Stimulated activated CD4-positive, alpha-beta T cell treated with anti-CD3 and anti-CD28 coated beads, Interleukin-2, amount 100 ng/mL, for 24 hours (primary cell): ENCODE data around the gene DNAI2.

Experiments
- DNase-seq, 2 donors: peaks; one replicate each; pipeline ENCODE4 v3.0.0-alpha.2; 2020

DNAI2 gene, protein sequence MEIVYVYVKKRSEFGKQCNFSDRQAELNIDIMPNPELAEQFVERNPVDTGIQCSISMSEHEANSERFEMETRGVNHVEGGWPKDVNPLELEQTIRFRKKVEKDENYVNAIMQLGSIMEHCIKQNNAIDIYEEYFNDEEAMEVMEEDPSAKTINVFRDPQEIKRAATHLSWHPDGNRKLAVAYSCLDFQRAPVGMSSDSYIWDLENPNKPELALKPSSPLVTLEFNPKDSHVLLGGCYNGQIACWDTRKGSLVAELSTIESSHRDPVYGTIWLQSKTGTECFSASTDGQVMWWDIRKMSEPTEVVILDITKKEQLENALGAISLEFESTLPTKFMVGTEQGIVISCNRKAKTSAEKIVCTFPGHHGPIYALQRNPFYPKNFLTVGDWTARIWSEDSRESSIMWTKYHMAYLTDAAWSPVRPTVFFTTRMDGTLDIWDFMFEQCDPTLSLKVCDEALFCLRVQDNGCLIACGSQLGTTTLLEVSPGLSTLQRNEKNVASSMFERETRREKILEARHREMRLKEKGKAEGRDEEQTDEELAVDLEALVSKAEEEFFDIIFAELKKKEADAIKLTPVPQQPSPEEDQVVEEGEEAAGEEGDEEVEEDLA

GRCh38 chr17:74274060-74274708 is at the start of gene DNAI2:
DNAI2 (plus strand) TSS chr17:74274234; CDS start chr17:74281818, 7,584 bp downstream.
- no peak for DNase-seq

- DNase-seq: no peak
Measured at GRCh38 chr17:74224959-74225725, 48.9 kb upstream of the DNAI2 start.

DNA sequence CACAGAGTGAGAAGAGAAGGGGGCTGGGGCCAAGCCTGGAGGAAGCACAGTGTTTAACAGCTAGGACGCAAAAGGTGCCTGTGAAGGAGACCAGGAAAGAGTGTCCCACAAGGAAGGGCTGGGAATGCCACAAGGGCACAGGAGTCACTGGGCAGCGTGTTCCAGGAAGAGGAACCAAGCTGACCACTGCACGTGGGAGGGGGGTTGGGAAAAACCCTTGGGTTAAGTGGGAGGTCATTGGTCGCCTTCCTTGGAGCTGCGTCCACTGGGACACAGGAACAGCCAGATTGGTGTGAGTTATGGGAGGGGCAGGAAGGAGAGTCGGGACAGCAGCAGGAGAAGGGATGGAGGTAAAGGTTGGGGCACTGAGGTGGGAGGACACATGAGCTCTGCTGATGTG is 47.8 kb upstream of the DNAI2 start:
- DNase-seq: no peak

DNA sequence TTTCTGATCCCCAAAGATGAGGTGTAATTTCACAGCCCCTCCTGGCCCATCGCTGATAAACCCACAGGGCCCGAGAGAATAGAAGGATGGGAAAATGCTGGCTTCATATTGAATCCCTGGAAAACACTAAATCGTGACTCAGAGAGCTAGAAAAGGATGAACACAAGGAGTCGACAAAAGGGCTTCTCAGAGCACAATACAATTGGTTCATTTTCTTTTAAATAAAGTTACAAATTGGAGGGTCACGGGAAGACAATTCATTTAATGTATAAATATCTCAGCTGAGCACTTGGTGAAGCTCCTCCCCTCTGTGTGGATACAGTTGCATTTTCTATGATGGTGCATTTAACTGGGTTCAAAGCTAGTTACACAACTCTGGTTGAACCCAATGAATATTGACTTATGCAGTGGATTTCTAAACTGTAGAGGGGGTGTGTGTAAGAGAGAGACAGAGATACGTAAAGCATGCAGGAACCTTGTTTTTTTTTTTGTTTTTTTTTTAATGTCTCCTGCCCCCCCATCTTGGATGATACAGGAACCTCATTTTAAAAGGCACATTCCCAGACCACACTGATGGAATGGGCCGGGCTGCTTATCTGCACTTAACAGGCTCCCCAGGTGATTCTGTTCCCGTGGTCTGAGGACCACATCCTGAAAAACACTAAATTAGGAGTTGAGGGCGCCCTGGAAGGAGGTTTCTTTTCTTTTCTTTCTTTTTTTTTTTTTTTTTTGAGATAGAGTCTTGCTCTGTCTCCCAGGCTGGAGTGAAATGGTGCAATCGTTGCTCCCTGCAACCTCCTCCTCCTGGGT is 46.6 kb upstream of the DNAI2 start:
- no peak for DNase-seq

DNA sequence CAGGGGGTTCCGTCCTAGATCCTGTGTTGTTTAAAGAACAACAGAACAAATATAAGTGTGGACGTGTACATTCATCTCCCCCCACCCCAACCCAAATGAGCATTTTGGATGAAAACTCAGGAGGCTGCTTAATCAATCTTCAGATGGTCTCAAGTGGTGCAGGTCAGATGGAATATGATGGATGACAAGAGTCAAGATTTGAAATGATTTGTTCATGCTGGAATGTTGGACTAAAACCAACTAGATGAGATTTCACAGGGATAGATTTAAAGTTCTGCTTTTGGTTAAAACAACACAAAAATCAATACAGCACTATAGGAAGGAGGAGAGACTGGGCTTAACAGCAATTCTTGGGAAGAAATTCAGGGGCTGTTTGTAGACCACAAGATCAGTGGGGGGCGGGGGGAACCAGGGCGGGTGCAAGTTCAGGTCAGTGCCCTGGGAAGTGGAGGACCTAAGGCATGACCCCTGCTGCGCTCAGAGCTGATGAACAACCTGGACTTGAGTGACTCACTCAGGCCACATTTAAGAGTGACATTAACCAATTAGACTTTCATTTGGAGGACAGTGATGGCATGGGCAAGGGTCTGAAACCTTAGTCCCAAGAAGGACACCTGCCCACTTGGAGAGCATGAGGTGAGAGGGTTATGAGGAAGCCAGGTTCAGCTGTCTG is 45.6 kb upstream of the DNAI2 start:
- DNase-seq: no peak

- DNase-seq: no peak
Measured at GRCh38 chr17:74230896-74231295, 43.1 kb upstream of the DNAI2 start.

GRCh38 chr17:74231928-74232907 is 41.8 kb upstream of the DNAI2 start:
- DNase-seq: no peak

- DNase-seq: no peak
Measured at GRCh38 chr17:74233937-74234336, 40.1 kb upstream of the DNAI2 start.

GRCh38 chr17:74234486-74234885 is 39.5 kb upstream of the DNAI2 start:
- no peak for DNase-seq

DNA sequence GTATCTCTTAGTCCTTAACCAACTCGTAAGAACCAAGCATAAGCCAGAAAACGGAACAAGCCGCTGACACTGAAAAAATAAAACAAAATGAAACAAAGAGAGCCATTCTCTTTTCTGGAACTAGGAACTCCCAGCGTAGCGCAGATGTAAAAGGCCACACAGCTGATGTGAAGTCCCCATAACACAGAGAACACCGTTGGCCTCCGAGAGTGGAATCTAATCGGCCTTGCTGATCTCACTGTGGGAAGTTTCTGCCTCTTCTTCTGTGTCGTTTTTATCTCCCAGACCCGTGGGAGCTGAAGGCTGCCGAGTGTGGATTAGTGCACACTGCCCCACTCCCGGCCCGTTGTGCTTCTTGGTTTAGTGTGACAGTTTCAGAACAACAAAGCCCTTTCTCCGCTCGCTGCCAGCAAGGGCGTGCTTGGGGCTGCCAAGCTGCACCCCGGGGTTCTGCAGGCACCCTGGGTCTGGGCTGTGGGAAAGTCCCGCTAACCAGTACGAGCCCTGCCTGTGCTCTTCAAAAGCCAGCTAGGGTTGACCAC is 38.9 kb upstream of the DNAI2 start:
- DNase-seq: no peak

DNA sequence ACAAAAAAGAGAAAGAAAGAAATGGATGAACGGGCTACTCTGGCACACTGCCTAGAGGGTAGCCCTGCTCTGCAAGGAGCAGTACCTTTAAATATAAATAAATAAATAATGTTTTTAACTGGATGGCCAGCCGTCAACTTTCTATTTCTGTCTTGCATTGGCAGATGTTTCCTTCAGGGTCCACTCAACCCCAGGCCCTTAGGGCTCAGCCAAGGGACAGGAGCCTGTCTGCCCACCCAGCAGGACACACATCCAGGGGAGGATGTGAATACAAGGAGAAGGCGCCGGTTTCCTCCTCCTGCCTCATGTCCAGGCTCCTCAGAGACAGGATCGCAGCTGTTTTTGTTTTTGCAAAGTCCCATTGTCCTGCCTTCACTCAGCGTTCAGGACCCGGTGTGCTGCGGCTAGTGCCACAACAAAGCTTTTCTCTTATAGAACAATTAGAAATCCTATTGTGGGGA is 38.1 kb upstream of the DNAI2 start:
- no peak for DNase-seq

DNA sequence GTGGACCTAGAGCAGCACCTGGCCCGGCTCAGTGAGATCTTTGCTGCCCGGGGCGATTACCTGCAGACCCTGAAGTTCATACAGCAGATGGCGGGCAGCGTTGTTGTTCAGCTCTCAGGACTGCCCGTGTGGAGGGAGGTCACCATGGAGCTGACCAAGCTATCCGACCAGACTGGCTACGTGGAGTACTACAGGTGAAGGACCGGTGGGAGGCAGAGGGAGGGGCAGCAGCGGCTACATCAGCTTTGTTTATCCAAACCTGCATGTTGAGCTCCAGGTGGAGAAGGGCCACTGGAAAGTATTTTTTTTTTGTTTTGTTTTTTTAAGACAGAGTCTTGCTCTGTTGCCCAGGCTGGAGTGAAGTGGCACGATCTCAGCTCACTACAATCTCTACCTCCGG is 36.7 kb upstream of the DNAI2 start:
- DNase-seq: no peak

- no peak for DNase-seq
Measured at GRCh38 chr17:74239172-74239571, 34.9 kb upstream of the DNAI2 start.

DNA sequence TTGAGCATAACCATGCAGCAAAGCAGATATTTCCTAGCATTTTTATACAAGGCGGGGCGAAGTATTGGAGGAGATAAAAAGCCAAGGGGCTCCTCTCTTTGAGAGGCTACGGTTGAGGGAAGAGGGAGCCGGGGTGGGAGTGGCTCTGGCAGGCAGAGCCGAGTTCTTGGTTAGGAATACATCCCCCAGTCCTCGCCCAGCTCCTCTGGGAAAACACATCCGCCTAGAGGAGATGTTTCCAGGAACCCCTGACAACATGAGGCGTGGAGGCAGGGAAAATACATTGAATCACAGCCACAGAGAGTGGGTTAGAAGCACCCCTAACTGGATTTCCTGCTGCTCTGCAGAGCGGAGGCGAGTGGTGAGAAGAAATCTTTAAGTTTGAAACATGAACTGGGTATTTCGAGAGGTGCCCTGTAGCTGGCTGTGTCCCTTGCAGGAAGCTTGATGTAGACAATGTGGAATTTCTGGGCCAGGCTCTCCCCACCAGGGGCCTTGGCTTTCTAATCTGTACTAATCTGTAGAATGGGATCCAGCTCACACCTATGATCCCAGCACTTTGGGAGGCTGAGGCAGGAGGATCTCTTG is 33.3 kb upstream of the DNAI2 start:
- no peak for DNase-seq

GRCh38 chr17:74241431-74241830 is 32.6 kb upstream of the DNAI2 start:
- no peak for DNase-seq

DNA sequence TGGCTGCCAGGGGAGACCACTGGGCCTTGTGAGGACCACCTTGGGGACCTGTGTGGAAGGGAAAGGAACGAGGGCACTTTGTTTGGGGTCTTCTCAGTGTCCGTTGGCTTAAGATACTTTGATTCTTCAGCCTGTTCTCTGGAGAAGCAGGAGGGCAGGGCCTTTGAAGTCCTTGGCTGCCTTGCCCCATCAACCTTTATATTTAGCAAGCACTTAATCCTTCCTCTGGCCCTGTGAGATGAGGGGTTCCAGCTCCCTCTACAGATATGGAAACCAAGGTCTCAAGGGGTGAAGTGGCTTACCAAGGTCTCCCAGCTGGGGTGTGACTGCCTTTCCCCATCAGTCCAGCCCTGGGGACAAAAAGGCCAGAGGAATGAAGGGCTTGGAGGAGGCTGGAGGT is 32.2 kb upstream of the DNAI2 start:
- no peak for DNase-seq

DNA sequence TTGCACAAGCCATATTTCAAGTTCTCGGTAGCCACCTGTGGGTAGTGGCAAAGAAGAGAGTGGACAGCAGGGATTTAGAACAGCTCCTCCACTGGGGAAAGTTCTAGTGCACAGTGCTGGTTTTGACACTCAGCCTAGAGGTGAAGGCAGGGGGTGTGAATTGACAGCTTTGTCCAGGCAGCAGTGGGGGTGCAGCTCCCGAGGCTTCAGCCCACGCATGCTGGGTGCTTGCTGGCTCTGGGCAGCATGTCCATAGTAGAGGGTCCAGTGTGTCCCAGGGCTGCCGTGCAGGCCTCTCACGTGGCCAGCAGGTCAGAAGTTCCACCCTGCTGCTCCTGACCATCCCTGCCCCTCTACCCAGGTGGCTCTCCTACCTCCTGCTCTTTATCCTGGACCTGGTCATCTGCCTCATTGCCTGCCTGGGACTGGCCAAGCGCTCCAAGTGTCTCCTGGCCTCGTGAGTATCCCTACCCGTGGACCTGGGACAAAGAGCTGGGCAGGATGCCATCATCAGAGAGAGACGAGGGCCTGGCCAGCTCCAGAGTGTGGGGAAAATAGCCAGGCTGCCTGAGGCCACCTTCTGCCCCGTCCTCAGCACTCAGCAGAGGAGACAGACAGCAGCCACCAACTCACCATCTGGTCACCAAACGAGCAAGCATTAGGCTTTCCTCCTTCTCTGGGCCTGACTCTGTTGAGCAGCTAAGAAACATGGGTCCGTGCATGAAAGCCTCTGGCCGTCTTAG is 30.9 kb upstream of the DNAI2 start:
- no peak for DNase-seq

DNA sequence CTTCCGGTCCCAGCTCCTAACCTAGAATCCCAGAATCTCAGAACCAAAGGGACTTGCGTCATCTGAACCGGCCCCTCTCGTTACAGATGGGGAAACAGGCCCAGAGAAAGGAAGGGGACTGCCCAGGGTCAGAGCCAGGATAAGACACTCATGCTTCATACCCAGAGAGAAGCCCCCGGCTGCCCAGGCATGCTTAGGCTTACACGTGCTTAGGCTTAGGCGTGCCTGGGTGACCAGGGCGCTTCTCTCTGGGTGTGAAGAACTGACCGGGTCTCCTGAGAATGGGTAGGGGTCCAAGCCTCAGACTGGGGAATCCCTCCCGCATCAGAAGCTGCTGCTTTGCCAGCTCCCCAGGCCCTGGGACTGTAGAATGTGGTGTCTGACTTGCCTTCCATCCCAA is 29.9 kb upstream of the DNAI2 start:
- no peak for DNase-seq

- no peak for DNase-seq
Measured at GRCh38 chr17:74244548-74244947, 29.5 kb upstream of the DNAI2 start.
